Osteoblast (primary cell): ENCODE measurements around the gene MEP1A. TPM values are rescaled to one million over a fixed set of nuclear protein-coding genes. Genes with fewer than 3 reads are reported as not detected.

Experiments
- DNase-seq: peaks from one replicate; pipeline ENCODE4 v3.0.0; 2011; ENCODE audit warnings: low spot score, mixed read lengths; ENCODE audit not compliant: insufficient read length; ENCODE audit errors: missing footprints
- H2AFZ ChIP-seq: 2 replicates; pipeline ENCODE4 v1.6.0; 2011; ENCODE audit warnings: mild to moderate bottlenecking, low read length
- H3K27ac ChIP-seq: 2 replicates; pipeline ENCODE4 v1.5.1; 2011; ENCODE audit warnings: mild to moderate bottlenecking, low read depth, low read length, moderate library complexity
- H3K27me3 ChIP-seq: 2 replicates; pipeline ENCODE4 v1.6.0; 2012; ENCODE audit warnings: mild to moderate bottlenecking, control low read depth, inconsistent platforms, low read length, moderate library complexity; ENCODE audit not compliant: insufficient read depth
- H3K36me3 ChIP-seq: 2 replicates; pipeline ENCODE4 v1.5.1; 2011; ENCODE audit warnings: mild to moderate bottlenecking, low read length, control low read depth, moderate library complexity; ENCODE audit not compliant: insufficient read depth
- H3K4me1 ChIP-seq: 2 replicates; pipeline ENCODE4 v1.5.1; 2011; ENCODE audit warnings: mild to moderate bottlenecking, low read length, control low read depth, moderate library complexity; ENCODE audit not compliant: insufficient read depth
- H3K4me2 ChIP-seq: 2 replicates; pipeline ENCODE4 v1.6.0; 2011; ENCODE audit warnings: mild to moderate bottlenecking, low read length; ENCODE audit not compliant: insufficient read depth
- H3K4me3 ChIP-seq: fragments of 200-600 bp; sonication (generic); 3 replicates; pipeline ENCODE4 v1.5.1; 2012; ENCODE audit warnings: mild to moderate bottlenecking, low read length, inconsistent platforms; ENCODE audit not compliant: insufficient read depth
- H3K79me2 ChIP-seq: 2 replicates; pipeline ENCODE4 v1.6.0; 2012; ENCODE audit warnings: mild to moderate bottlenecking, low read length, control low read depth, inconsistent platforms; ENCODE audit not compliant: insufficient read depth
- H3K9me3 ChIP-seq: 2 replicates; pipeline ENCODE4 v1.5.1; 2011; ENCODE audit warnings: low read depth, low read length, control low read depth
- H4K20me1 ChIP-seq: 2 replicates; pipeline ENCODE4 v1.6.0; 2012; ENCODE audit warnings: mild to moderate bottlenecking, low read length, control low read depth; ENCODE audit not compliant: insufficient read depth
- total RNA-seq: library from RNA; depleted of rRNA; stranded (reverse); fragments of >200 nt; gene quantifications from 2 replicates; pipeline ENCODE4 v1.2.3, GENCODE V29; 2012
- TF ChIP-seq, protein P1 (sequence below): IDR thresholded peaks from 2 replicates; pipeline ENCODE4 v1.5.1; 2011; ENCODE audit warnings: mild to moderate bottlenecking, low read depth, low read length, moderate library complexity; ENCODE audit errors: extremely low read depth

The MEP1A gene
- total RNA-seq, 1 donor: not detected

DNA sequence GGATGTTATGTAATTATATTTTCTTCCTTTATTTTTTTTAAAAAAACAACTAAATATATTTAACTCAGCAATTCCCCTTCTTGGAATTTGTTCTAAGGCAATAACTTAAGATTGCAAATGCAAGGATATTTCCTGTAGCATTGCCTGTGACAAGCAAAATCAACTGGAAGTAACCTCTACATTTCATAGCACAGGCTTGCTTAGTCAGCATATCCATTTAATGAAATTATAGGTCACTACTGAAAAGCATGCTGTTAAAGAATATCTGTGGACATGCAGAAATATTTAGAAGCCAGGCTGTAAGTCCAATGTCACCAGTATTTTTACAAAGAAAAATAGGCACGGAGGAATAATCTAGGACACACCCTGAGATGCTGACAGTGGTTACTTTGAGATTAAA is 8.7 kb upstream of the MEP1A start:
- no peak overlapping the region for H3K4me2 ChIP-seq
- H4K20me1 ChIP-seq: no peaks in the 10 kb centered on the region
- no peaks in the 10 kb centered on the region for H3K4me1 ChIP-seq
- H3K27me3 ChIP-seq: no peaks in the 10 kb centered on the region
- H3K9me3 ChIP-seq: no peaks in the 10 kb centered on the region
- no peak overlapping the region for H3K4me3 ChIP-seq
- H3K36me3 ChIP-seq: no peaks in the 10 kb centered on the region
- TF ChIP-seq, protein P1, sequence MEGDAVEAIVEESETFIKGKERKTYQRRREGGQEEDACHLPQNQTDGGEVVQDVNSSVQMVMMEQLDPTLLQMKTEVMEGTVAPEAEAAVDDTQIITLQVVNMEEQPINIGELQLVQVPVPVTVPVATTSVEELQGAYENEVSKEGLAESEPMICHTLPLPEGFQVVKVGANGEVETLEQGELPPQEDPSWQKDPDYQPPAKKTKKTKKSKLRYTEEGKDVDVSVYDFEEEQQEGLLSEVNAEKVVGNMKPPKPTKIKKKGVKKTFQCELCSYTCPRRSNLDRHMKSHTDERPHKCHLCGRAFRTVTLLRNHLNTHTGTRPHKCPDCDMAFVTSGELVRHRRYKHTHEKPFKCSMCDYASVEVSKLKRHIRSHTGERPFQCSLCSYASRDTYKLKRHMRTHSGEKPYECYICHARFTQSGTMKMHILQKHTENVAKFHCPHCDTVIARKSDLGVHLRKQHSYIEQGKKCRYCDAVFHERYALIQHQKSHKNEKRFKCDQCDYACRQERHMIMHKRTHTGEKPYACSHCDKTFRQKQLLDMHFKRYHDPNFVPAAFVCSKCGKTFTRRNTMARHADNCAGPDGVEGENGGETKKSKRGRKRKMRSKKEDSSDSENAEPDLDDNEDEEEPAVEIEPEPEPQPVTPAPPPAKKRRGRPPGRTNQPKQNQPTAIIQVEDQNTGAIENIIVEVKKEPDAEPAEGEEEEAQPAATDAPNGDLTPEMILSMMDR: no peak
- H3K27ac ChIP-seq: no peak overlapping the region
- no peaks in the 10 kb centered on the region for H3K79me2 ChIP-seq
- DNase-seq: no peak
- H2AFZ ChIP-seq: no peak overlapping the region

- no peaks in the 10 kb centered on the region for H3K27me3 ChIP-seq
- no peaks in the 10 kb centered on the region for H4K20me1 ChIP-seq
- H3K4me3 ChIP-seq: no peak overlapping the region
- H3K79me2 ChIP-seq: no peaks in the 10 kb centered on the region
- no peak for DNase-seq
- no peak overlapping the region for H3K27ac ChIP-seq
- no peaks in the 10 kb centered on the region for H3K36me3 ChIP-seq
- H3K4me1 ChIP-seq: no peaks in the 10 kb centered on the region
- no peak overlapping the region for H2AFZ ChIP-seq
- H3K4me2 ChIP-seq: no peak overlapping the region
- H3K9me3 ChIP-seq: no peaks in the 10 kb centered on the region
- TF ChIP-seq, protein P1: no peak
Measured at GRCh38 chr6:46787871-46788540, 5.2 kb upstream of the MEP1A start.

DNA sequence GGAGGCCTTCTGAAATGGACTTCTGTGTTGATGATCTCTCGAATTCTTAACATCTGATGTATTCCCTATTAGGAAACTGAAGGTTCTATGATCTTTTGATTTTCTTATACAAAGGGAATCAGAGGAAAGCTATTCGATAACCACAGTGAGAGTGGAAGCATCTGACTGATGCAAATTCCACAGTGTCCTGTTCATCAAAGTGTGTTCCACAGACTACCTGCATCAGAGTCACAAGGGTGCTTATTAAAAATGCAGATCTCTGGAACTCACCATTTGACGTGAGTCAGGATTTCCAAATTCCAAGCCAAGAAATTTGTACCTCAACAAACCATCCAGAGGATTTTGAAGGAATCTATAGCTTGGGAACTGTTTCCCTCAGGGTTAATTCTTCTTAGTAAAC is 4.4 kb upstream of the MEP1A start:
- Histone ChIP-seq H2AFZ (no peak overlapping the region), H3K79me2 (no peaks in the 10 kb centered on the region), H3K27ac (no peak overlapping the region), H3K27me3 (no peaks in the 10 kb centered on the region), H3K4me3 (no peak overlapping the region), H3K4me1 (no peaks in the 10 kb centered on the region), H4K20me1 (no peaks in the 10 kb centered on the region), H3K4me2 (no peak overlapping the region), H3K36me3 (no peaks in the 10 kb centered on the region), H3K9me3 (no peaks in the 10 kb centered on the region)
- TF ChIP-seq, protein P1: no peak
- no peak for DNase-seq

DNA sequence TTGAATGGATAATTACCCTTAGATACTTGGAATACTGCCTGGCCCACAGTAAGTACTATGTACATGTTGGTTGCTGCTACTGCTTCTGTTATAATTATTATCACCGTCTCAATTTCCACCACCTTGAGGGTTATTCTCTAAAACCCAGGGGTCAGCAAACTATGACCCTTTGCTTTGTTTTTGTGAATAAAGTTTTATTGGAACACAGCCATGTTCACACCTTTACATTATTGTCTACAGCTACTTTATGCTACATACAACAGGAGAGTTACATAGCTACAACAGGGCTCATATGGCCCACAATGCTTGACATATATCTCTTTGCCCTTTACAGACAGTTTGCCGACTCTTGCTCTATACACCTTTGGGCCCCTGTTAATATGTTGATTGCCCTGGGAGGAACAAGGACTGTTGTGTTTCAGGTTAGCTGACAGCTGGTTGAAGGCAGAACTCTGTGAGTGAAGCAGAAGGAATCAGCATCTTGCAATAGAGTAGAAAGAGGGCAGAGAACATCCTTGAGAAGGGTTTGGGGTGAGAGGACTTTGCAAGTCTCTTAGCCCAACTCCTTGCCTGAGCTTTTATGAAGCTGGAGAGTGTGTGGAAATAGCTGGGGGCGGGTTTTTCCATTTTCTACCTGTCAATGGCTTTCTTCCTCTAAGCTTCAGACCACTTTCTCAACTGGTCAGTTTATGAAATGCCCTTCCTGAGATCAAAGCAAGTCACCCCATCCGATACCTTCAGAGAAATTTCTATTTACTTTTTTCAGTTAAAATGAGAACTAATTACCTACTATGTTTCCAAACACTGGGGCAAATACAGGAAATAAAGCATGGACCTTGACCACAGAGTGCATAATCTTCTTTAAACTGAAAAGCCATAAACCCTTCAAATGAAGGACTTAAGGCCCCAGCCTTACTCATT is 3.5 kb upstream of the MEP1A start:
- no peaks in the 10 kb centered on the region for H3K4me1 ChIP-seq
- no peaks in the 10 kb centered on the region for H3K9me3 ChIP-seq
- H3K79me2 ChIP-seq: no peaks in the 10 kb centered on the region
- no peak overlapping the region for H3K4me3 ChIP-seq
- no peak overlapping the region for H3K4me2 ChIP-seq
- H3K36me3 ChIP-seq: no peaks in the 10 kb centered on the region
- H2AFZ ChIP-seq: no peak overlapping the region
- H3K27me3 ChIP-seq: no peaks in the 10 kb centered on the region
- no peak for DNase-seq
- H3K27ac ChIP-seq: no peak overlapping the region
- TF ChIP-seq, protein P1: no peak
- H4K20me1 ChIP-seq: no peaks in the 10 kb centered on the region
